ENCODE results near the gene CALML5. TPM values are rescaled to one million over a fixed set of nuclear protein-coding genes. Genes with fewer than 3 reads are reported as not detected.
A peak's percentile ranks its signal among the peaks of the same experiment; 100 is the strongest.

Gene CALML5
- total RNA-seq, 1 donor from 2014 or later = not detected

- peak; percentile 12 for DNase-seq
These were observed 428 bp downstream of the CALML5 start for GRCh38 chr10:5498791-5499492.

DNA sequence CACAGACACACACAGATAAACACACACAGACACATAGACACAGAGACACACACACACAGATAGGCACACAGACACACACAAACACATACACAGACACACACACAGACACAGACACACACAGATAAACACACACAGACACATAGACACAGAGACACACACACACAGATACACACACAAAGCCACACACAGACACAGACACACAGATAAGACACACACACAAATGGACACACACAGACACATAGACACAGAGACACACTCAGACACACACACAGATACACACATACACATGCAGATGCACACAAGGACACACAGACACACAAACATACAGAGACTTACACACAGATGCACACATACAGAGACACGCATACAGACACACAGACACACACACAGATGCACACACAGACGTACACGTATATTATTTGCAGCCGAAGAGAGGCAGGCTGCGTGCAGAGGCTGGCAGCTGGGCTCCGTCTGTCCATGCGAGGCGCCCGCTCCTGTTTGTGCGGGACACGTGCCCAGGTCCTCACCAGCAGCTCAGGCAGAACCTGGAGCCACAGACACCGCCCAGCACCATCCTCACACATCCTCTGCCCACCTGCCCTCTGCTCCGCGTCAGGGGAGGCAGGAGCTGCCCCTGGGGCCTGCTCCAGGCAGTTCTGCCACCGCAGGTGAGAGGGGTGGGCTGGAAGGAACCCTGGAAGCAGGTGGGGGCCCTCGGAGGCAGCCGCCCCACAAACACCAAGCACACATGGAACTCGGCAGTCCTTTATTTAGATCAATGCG is 1.2 kb downstream of the CALML5 start:
- no peak overlapping the region for H3K27ac Mint-ChIP-seq (ENCODE audit: unreplicated experiment)
- DNase-seq = peak; percentile 15
- no peaks in the 10 kb centered on the region for H3K36me3 Mint-ChIP-seq (ENCODE audit: unreplicated experiment)
- peaks cover 4% of the 10 kb centered on the region for H3K4me1 Mint-ChIP-seq (ENCODE audit: low read depth, unreplicated experiment)
- TF ChIP-seq, protein P1, sequence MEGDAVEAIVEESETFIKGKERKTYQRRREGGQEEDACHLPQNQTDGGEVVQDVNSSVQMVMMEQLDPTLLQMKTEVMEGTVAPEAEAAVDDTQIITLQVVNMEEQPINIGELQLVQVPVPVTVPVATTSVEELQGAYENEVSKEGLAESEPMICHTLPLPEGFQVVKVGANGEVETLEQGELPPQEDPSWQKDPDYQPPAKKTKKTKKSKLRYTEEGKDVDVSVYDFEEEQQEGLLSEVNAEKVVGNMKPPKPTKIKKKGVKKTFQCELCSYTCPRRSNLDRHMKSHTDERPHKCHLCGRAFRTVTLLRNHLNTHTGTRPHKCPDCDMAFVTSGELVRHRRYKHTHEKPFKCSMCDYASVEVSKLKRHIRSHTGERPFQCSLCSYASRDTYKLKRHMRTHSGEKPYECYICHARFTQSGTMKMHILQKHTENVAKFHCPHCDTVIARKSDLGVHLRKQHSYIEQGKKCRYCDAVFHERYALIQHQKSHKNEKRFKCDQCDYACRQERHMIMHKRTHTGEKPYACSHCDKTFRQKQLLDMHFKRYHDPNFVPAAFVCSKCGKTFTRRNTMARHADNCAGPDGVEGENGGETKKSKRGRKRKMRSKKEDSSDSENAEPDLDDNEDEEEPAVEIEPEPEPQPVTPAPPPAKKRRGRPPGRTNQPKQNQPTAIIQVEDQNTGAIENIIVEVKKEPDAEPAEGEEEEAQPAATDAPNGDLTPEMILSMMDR (IDR thresholded peaks at IDR 0.05; ENCODE audit: partially characterized antibody, unreplicated experiment) = no peak
- H3K9me3 Mint-ChIP-seq (ENCODE audit: unreplicated experiment) = peaks cover 2% of the 10 kb centered on the region
- H3K27me3 Mint-ChIP-seq (ENCODE audit: unreplicated experiment) = peaks cover 2% of the 10 kb centered on the region
- no peak overlapping the region for H3K4me3 Mint-ChIP-seq (ENCODE audit: unreplicated experiment)

More at GRCh38 chr10:5498791-5499492, 428 bp downstream of the CALML5 start:
- Mint-ChIP-seq H3K27me3 (ENCODE audit: unreplicated experiment) (peaks cover 2% of the 10 kb centered on the region), H3K9me3 (ENCODE audit: unreplicated experiment) (peaks cover 2% of the 10 kb centered on the region), H3K4me3 (ENCODE audit: unreplicated experiment) (no peak overlapping the region), H3K4me1 (ENCODE audit: low read depth, unreplicated experiment) (peaks cover 4% of the 10 kb centered on the region), H3K27ac (ENCODE audit: unreplicated experiment) (no peak overlapping the region), H3K36me3 (ENCODE audit: unreplicated experiment) (no peaks in the 10 kb centered on the region)
- TF ChIP-seq, protein P1 (IDR thresholded peaks at IDR 0.05; ENCODE audit: partially characterized antibody, unreplicated experiment) = no peak

- Mint-ChIP-seq H3K36me3 (ENCODE audit: unreplicated experiment) (peaks cover under 1% of the 10 kb centered on the region), H3K4me3 (ENCODE audit: unreplicated experiment) (no peak overlapping the region), H3K4me1 (ENCODE audit: low read depth, unreplicated experiment) (peaks cover 4% of the 10 kb centered on the region), H3K27ac (ENCODE audit: unreplicated experiment) (no peak overlapping the region), H3K9me3 (ENCODE audit: unreplicated experiment) (peaks cover 2% of the 10 kb centered on the region), H3K27me3 (ENCODE audit: unreplicated experiment) (peaks cover 2% of the 10 kb centered on the region)
- TF ChIP-seq, protein P1 (IDR thresholded peaks at IDR 0.05; ENCODE audit: partially characterized antibody, unreplicated experiment) = no peak
- DNase-seq = no peak
These were observed 2.1 kb downstream of the CALML5 start for GRCh38 chr10:5497289-5497688.

- H3K27ac Mint-ChIP-seq (ENCODE audit: unreplicated experiment) = no peak overlapping the region
- H3K4me3 Mint-ChIP-seq (ENCODE audit: unreplicated experiment) = no peak overlapping the region
- TF ChIP-seq, protein P1 (IDR thresholded peaks at IDR 0.05; ENCODE audit: partially characterized antibody, unreplicated experiment) = no peak
- peaks cover 4% of the 10 kb centered on the region for H3K4me1 Mint-ChIP-seq (ENCODE audit: low read depth, unreplicated experiment)
- DNase-seq = no peak
- peaks cover 6% of the 10 kb centered on the region for H3K36me3 Mint-ChIP-seq (ENCODE audit: unreplicated experiment)
- peaks cover 2% of the 10 kb centered on the region for H3K27me3 Mint-ChIP-seq (ENCODE audit: unreplicated experiment)
- peaks cover 1% of the 10 kb centered on the region for H3K9me3 Mint-ChIP-seq (ENCODE audit: unreplicated experiment)
These were observed 2.8 kb downstream of the CALML5 start for GRCh38 chr10:5496261-5497250.

All from glutamatergic neuron (in vitro differentiated cells).